ENCODE measurements around the gene LIN7B.

The LIN7B gene

DNA sequence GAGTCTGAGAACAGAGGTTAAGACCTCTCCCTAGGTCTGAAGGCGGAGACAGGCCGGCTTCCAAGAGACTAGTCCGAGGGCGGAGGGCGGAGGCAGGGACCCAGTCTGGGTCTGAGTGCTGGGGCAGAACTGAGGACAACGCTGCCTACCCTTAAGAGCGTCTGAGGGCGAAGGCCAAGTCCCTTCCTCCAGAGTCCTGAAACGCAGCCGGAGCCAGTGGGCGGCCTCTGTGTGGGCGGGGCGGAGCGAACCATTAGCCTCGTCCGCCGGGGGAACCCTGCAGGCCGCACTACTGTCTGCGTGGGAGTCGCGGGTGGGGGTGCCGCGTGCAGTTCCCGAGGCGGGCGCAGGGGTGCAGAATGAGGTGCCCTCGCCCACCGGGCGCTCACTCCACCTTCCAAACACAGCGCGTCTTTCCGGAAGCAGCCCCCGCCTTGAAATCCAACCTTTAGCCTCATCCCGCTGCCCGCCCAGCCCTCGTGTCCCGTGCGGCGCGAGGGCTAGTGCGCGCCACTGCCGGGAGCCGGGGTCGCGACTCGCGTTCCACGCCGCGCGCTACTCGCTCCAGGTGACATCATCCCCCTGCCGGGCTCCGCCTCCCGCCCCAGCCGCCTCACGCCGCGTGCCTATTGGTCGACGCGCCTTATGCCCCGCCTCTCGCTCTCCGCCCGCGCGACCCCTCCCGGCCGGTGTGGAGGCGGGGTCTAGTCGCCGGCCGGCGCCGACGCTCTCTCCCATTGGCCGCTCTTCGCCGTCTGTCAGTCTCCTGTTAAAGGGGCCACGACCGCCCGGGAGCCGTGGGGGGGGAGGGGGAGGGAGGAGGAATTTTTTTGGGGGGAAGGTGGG lies 4.6 kb downstream of the LIN7B start, which contains the start of gene C19orf73 (continued):
- no peak for TF ChIP-seq MYNN (tag by site-specific recombination; IDR thresholded peaks at IDR 0.05; ENCODE audit: borderline replicate concordance)
- TF ChIP-seq ZNF433 (tag by site-specific recombination; IDR thresholded peaks at IDR 0.05; ENCODE audit: low read depth): no peak
- no peak for TF ChIP-seq ZNF19 (tag by site-specific recombination; IDR thresholded peaks at IDR 0.05; ENCODE audit: low read depth)
- no peak for TF ChIP-seq ZNF510 (tag by site-specific recombination; IDR thresholded peaks at IDR 0.05; ENCODE audit: insufficient replicate concordance)
- TF ChIP-seq, protein P1, sequence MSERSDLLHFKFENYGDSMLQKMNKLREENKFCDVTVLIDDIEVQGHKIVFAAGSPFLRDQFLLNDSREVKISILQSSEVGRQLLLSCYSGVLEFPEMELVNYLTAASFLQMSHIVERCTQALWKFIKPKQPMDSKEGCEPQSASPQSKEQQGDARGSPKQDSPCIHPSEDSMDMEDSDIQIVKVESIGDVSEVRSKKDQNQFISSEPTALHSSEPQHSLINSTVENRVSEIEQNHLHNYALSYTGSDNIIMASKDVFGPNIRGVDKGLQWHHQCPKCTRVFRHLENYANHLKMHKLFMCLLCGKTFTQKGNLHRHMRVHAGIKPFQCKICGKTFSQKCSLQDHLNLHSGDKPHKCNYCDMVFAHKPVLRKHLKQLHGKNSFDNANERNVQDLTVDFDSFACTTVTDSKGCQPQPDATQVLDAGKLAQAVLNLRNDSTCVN (tag by site-specific recombination; optimal IDR thresholded peaks at IDR 0.05): peak; percentile 99
- TF ChIP-seq GLIS1 (tag by site-specific recombination; IDR thresholded peaks at IDR 0.05): peak; percentile 61; the same call in 1 of the 2 replicates
- TF ChIP-seq ZBTB21 (tag by site-specific recombination; IDR thresholded peaks at IDR 0.05): peak; percentile 57
- TF ChIP-seq YY1 (tag by site-specific recombination; IDR thresholded peaks at IDR 0.05): no peak
- TF ChIP-seq ZNF114 (tag by site-specific recombination; IDR thresholded peaks at IDR 0.05): no peak
- no peak for TF ChIP-seq ZNF302 (tag by site-specific recombination; IDR thresholded peaks at IDR 0.05; ENCODE audit: low read depth)
- TF ChIP-seq EGR2 (tag by site-specific recombination; IDR thresholded peaks at IDR 0.05; ENCODE audit: low read depth): peak; percentile 99
- peak; percentile 94 for TF ChIP-seq SP7 (tag by site-specific recombination; IDR thresholded peaks at IDR 0.05)
- TF ChIP-seq GLI4 (tag by site-specific recombination; IDR thresholded peaks at IDR 0.05): peak; percentile 86; the same call in 1 of the 2 replicates
- 0 out of 2 replicates have a peak, but pooled peaks have one; percentile 13 for TF ChIP-seq ZNF10 (tag by site-specific recombination; IDR thresholded peaks at IDR 0.05)
- TF ChIP-seq TCF7L2 (IDR thresholded peaks at IDR 0.05; ENCODE audit: borderline replicate concordance, low read depth, low read length): no peak
- TF ChIP-seq ZNF626 (tag by site-specific recombination; IDR thresholded peaks at IDR 0.05): no peak
- TF ChIP-seq BCL11A (tag by site-specific recombination; IDR thresholded peaks at IDR 0.05; ENCODE audit: low read depth): peak; percentile 76; the same call in 1 of the 2 replicates
- TF ChIP-seq, protein P2, sequence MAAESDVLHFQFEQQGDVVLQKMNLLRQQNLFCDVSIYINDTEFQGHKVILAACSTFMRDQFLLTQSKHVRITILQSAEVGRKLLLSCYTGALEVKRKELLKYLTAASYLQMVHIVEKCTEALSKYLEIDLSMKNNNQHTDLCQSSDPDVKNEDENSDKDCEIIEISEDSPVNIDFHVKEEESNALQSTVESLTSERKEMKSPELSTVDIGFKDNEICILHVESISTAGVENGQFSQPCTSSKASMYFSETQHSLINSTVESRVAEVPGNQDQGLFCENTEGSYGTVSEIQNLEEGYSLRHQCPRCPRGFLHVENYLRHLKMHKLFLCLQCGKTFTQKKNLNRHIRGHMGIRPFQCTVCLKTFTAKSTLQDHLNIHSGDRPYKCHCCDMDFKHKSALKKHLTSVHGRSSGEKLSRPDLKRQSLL (tag by site-specific recombination; IDR thresholded peaks at IDR 0.05): peak; percentile 52; the same call in 1 of the 2 replicates
- TF ChIP-seq, protein P3, sequence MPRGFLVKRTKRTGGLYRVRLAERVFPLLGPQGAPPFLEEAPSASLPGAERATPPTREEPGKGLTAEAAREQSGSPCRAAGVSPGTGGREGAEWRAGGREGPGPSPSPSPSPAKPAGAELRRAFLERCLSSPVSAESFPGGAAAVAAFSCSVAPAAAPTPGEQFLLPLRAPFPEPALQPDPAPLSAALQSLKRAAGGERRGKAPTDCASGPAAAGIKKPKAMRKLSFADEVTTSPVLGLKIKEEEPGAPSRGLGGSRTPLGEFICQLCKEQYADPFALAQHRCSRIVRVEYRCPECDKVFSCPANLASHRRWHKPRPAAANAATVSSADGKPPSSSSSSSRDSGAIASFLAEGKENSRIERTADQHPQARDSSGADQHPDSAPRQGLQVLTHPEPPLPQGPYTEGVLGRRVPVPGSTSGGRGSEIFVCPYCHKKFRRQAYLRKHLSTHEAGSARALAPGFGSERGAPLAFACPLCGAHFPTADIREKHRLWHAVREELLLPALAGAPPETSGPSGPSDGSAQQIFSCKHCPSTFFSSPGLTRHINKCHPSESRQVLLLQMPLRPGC (tag by site-specific recombination; IDR thresholded peaks at IDR 0.05): no peak; the same call in 1 of the 2 replicates
- TF ChIP-seq ZNF561 (tag by site-specific recombination; IDR thresholded peaks at IDR 0.05; ENCODE audit: borderline replicate concordance): peak; percentile 76; the same call in 1 of the 2 replicates
- TF ChIP-seq, protein P4, sequence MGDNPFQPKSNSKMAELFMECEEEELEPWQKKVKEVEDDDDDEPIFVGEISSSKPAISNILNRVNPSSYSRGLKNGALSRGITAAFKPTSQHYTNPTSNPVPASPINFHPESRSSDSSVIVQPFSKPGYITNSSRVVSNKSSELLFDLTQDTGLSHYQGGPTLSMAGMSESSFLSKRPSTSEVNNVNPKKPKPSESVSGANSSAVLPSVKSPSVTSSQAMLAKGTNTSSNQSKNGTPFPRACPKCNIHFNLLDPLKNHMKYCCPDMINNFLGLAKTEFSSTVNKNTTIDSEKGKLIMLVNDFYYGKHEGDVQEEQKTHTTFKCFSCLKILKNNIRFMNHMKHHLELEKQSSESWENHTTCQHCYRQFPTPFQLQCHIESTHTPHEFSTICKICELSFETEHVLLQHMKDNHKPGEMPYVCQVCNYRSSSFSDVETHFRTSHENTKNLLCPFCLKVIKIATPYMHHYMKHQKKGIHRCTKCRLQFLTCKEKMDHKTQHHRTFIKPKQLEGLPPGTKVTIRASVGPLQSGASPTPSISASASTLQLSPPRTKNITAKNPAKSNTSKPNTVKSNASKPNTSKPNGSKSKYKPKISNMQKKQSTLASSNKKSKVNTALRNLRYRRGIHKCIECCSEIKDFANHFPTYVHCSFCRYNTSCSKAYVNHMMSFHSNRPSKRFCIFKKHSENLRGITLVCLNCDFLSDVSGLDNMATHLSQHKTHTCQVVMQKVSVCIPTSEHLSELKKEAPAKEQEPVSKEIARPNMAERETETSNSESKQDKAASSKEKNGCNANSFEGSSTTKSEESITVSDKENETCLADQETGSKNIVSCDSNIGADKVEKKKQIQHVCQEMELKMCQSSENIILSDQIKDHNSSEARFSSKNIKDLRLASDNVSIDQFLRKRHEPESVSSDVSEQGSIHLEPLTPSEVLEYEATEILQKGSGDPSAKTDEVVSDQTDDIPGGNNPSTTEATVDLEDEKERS (tag by site-specific recombination; IDR thresholded peaks at IDR 0.05): peak; percentile 85; the same call in 1 of the 2 replicates
- TF ChIP-seq ZNF791 (tag by site-specific recombination; IDR thresholded peaks at IDR 0.05): no peak
- TF ChIP-seq ZNF404 (tag by site-specific recombination; IDR thresholded peaks at IDR 0.05): 0 out of 2 replicates have a peak, but pooled peaks have one; percentile 11
- no peak for TF ChIP-seq ZNF16 (tag by site-specific recombination; IDR thresholded peaks at IDR 0.05; ENCODE audit: low read depth)
- TF ChIP-seq REPIN1 (tag by site-specific recombination; IDR thresholded peaks at IDR 0.05; ENCODE audit: low read depth): peak; percentile 69; the same call in 1 of the 2 replicates
- no peak for TF ChIP-seq ZNF121 (tag by site-specific recombination; IDR thresholded peaks at IDR 0.05)
- 0 out of 2 replicates have a peak, but pooled peaks have one; percentile 38 for TF ChIP-seq ZNF366 (tag by site-specific recombination; conservative IDR thresholded peaks at IDR 0.05)
- TF ChIP-seq ZNF223 (tag by site-specific recombination; IDR thresholded peaks at IDR 0.05): no peak
- no peak for TF ChIP-seq ZNF521 (tag by site-specific recombination; IDR thresholded peaks at IDR 0.05)
- TF ChIP-seq ZBTB8A (tag by site-specific recombination; IDR thresholded peaks at IDR 0.05): peak; percentile 85

All from HEK293 (cell line).